ENCODE results near the gene MPP7. TPM values are rescaled to one million over a fixed set of nuclear protein-coding genes. Genes with fewer than 3 reads are reported as not detected.

Gene MPP7
- total RNA-seq = 0.45 and 0.84 TPM in 2 replicates

GRCh38 chr10:28302638-28303488, at the start of gene MPP7:
Gene MPP7 (minus strand): TSS chr10:28303064. CDS start chr10:28238604, 64,460 bp downstream.

Other genes starting within 250 kb of the MPP7 start
- 36.1 and 40.0 TPM in 2 replicates for gene WAC, start 230.1 kb upstream of the MPP7 start, total RNA-seq

Data from bronchus fibroblast of lung (primary cell).